Measurements from ENCODE around the gene GLI2.

Gene GLI2

GRCh38 chr2:120740765-120741524 is 5.3 kb downstream of the GLI2 start:
- FAIRE-seq = no peak
- no peak for TF ChIP-seq PAX5 (IDR thresholded peaks at IDR 0.05; ENCODE audit: insufficient read depth, low read length, severe bottlenecking)
- TF ChIP-seq POU2F2 (IDR thresholded peaks at IDR 0.05; ENCODE audit: low read depth, low read length) = no peak
- no peak for TF ChIP-seq SPI1 (IDR thresholded peaks at IDR 0.05; ENCODE audit: low read depth, low read length)
- no peak for TF ChIP-seq POLR2AphosphoS5 (IDR thresholded peaks at IDR 0.05; ENCODE audit: low read depth, low read length)
- no peak for TF ChIP-seq TAF1 (IDR thresholded peaks at IDR 0.05; ENCODE audit: low read depth, low read length)
- TF ChIP-seq POLR2A (IDR thresholded peaks at IDR 0.05; ENCODE audit: low read depth, low read length) = no peak
- no peak for DNase-seq (ENCODE audit: insufficient read length, low spot score)

- TF ChIP-seq SPI1 (IDR thresholded peaks at IDR 0.05; ENCODE audit: low read depth, low read length) = no peak
- TF ChIP-seq TAF1 (IDR thresholded peaks at IDR 0.05; ENCODE audit: low read depth, low read length) = no peak
- TF ChIP-seq POLR2AphosphoS5 (IDR thresholded peaks at IDR 0.05; ENCODE audit: low read depth, low read length) = no peak
- no peak for TF ChIP-seq PAX5 (IDR thresholded peaks at IDR 0.05; ENCODE audit: insufficient read depth, low read length, severe bottlenecking)
- TF ChIP-seq POU2F2 (IDR thresholded peaks at IDR 0.05; ENCODE audit: low read depth, low read length) = no peak
- no peak for TF ChIP-seq POLR2A (IDR thresholded peaks at IDR 0.05; ENCODE audit: low read depth, low read length)
- FAIRE-seq = no peak
- no peak for DNase-seq (ENCODE audit: insufficient read length, low spot score)
Observed at GRCh38 chr2:120741571-120742561, 6.2 kb downstream of the GLI2 start.

- TF ChIP-seq TAF1 (IDR thresholded peaks at IDR 0.05; ENCODE audit: low read depth, low read length) = no peak
- TF ChIP-seq SPI1 (IDR thresholded peaks at IDR 0.05; ENCODE audit: low read depth, low read length) = no peak
- no peak for TF ChIP-seq POU2F2 (IDR thresholded peaks at IDR 0.05; ENCODE audit: low read depth, low read length)
- no peak for TF ChIP-seq POLR2A (IDR thresholded peaks at IDR 0.05; ENCODE audit: low read depth, low read length)
- no peak for TF ChIP-seq POLR2AphosphoS5 (IDR thresholded peaks at IDR 0.05; ENCODE audit: low read depth, low read length)
- TF ChIP-seq PAX5 (IDR thresholded peaks at IDR 0.05; ENCODE audit: insufficient read depth, low read length, severe bottlenecking) = no peak
- FAIRE-seq (no peak), DNase-seq (ENCODE audit: insufficient read length, low spot score) (no peak)
Observed at GRCh38 chr2:120743657-120744056, 8.0 kb downstream of the GLI2 start.

- FAIRE-seq (no peak), DNase-seq (ENCODE audit: insufficient read length, low spot score) (no peak)
- TF ChIP-seq TAF1 (IDR thresholded peaks at IDR 0.05; ENCODE audit: low read depth, low read length) (no peak), PAX5 (IDR thresholded peaks at IDR 0.05; ENCODE audit: insufficient read depth, low read length, severe bottlenecking) (no peak), POLR2AphosphoS5 (IDR thresholded peaks at IDR 0.05; ENCODE audit: low read depth, low read length) (no peak)
Observed at GRCh38 chr2:120744817-120745216, 9.1 kb downstream of the GLI2 start.

DNA sequence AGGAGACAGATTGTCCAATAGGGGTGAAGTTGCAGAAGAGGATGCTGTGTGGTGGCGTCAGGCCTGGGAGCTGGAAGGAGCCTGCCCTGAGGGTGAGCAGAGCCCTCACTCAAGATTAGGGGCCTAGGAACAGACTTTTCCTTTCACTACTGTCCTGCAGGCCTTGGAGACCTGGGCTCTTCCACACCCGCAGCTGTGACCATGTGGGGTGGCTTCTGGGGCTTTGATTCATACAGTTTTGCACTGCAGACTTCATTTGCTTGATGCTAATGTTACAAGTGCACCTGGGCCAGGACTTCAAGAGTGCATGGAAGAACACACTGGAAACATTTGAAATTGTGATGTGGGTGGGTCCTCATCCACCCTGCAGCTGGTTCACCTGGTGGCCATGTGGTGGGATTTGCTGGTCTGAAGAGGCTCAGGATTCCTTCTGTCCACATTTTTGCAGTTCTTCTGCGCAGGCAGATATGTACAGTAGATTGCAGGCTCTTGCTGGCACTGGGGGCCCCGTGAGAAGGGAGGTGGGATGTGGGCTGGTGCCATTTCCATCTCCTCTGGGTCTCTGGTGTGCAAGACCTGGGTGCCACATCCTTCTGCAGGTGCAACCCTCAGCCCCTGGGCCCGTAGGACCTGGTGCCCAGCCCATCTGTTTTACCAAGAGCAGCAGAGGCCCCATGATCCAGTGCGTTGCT is 9.9 kb downstream of the GLI2 start:
- DNase-seq (ENCODE audit: insufficient read length, low spot score) = no peak
- no peak for FAIRE-seq
- TF ChIP-seq SPI1 (IDR thresholded peaks at IDR 0.05; ENCODE audit: low read depth, low read length) = no peak
- no peak for TF ChIP-seq POLR2AphosphoS5 (IDR thresholded peaks at IDR 0.05; ENCODE audit: low read depth, low read length)
- no peak for TF ChIP-seq TAF1 (IDR thresholded peaks at IDR 0.05; ENCODE audit: low read depth, low read length)
- no peak for TF ChIP-seq POU2F2 (IDR thresholded peaks at IDR 0.05; ENCODE audit: low read depth, low read length)
- TF ChIP-seq PAX5 (IDR thresholded peaks at IDR 0.05; ENCODE audit: insufficient read depth, low read length, severe bottlenecking) = no peak
- TF ChIP-seq POLR2A (IDR thresholded peaks at IDR 0.05; ENCODE audit: low read depth, low read length) = no peak

GRCh38 chr2:120746144-120746543 is 10.5 kb downstream of the GLI2 start:
- DNase-seq (ENCODE audit: insufficient read length, low spot score) = no peak
- TF ChIP-seq PAX5 (IDR thresholded peaks at IDR 0.05; ENCODE audit: insufficient read depth, low read length, severe bottlenecking) (no peak), POU2F2 (IDR thresholded peaks at IDR 0.05; ENCODE audit: low read depth, low read length) (no peak), SPI1 (IDR thresholded peaks at IDR 0.05; ENCODE audit: low read depth, low read length) (no peak), POLR2A (IDR thresholded peaks at IDR 0.05; ENCODE audit: low read depth, low read length) (no peak), TAF1 (IDR thresholded peaks at IDR 0.05; ENCODE audit: low read depth, low read length) (no peak), POLR2AphosphoS5 (IDR thresholded peaks at IDR 0.05; ENCODE audit: low read depth, low read length) (no peak)
- no peak for FAIRE-seq

GRCh38 chr2:120747281-120747680 is 11.6 kb downstream of the GLI2 start:
- TF ChIP-seq POU2F2 (IDR thresholded peaks at IDR 0.05; ENCODE audit: low read depth, low read length) = no peak
- no peak for TF ChIP-seq PAX5 (IDR thresholded peaks at IDR 0.05; ENCODE audit: insufficient read depth, low read length, severe bottlenecking)
- no peak for TF ChIP-seq SPI1 (IDR thresholded peaks at IDR 0.05; ENCODE audit: low read depth, low read length)
- TF ChIP-seq POLR2AphosphoS5 (IDR thresholded peaks at IDR 0.05; ENCODE audit: low read depth, low read length) = no peak
- TF ChIP-seq POLR2A (IDR thresholded peaks at IDR 0.05; ENCODE audit: low read depth, low read length) = no peak
- no peak for TF ChIP-seq TAF1 (IDR thresholded peaks at IDR 0.05; ENCODE audit: low read depth, low read length)
- FAIRE-seq = no peak
- DNase-seq (ENCODE audit: insufficient read length, low spot score) = no peak

- TF ChIP-seq SPI1 (IDR thresholded peaks at IDR 0.05; ENCODE audit: low read depth, low read length) = no peak
- TF ChIP-seq POLR2A (IDR thresholded peaks at IDR 0.05; ENCODE audit: low read depth, low read length) = no peak
- no peak for TF ChIP-seq POU2F2 (IDR thresholded peaks at IDR 0.05; ENCODE audit: low read depth, low read length)
- no peak for TF ChIP-seq PAX5 (IDR thresholded peaks at IDR 0.05; ENCODE audit: insufficient read depth, low read length, severe bottlenecking)
- no peak for TF ChIP-seq TAF1 (IDR thresholded peaks at IDR 0.05; ENCODE audit: low read depth, low read length)
- no peak for TF ChIP-seq POLR2AphosphoS5 (IDR thresholded peaks at IDR 0.05; ENCODE audit: low read depth, low read length)
- no peak for FAIRE-seq
- no peak for DNase-seq (ENCODE audit: insufficient read length, low spot score)
Observed at GRCh38 chr2:120747706-120748105, 12.0 kb downstream of the GLI2 start.
